Measurements from ENCODE around the gene PPP2R2C. TPM values are rescaled to one million over a fixed set of nuclear protein-coding genes. Genes with fewer than 3 reads are reported as not detected.

Gene PPP2R2C
- polyA plus RNA-seq, 1 experiment = 0.06 TPM

GRCh38 chr4:6467600-6467999 lies 4.8 kb downstream of the PPP2R2C start:
- no peaks in the 10 kb centered on the region for H3K36me3 ChIP-seq (ENCODE audit: control insufficient read depth, insufficient read depth, low read length)
- no peak for DNase-seq (ENCODE audit: low read depth)
- no peak overlapping the region for H3K4me3 ChIP-seq (ENCODE audit: low read depth, low read length)
- POLR2A ChIA-PET = no interaction called here
- CTCF ChIA-PET = no interaction called here
- H3K27me3 ChIP-seq (ENCODE audit: control insufficient read depth, insufficient read depth, low read length) = peaks cover 8% of the 10 kb centered on the region; the same call in 1 of the 2 replicates
- TF ChIP-seq CTCF (IDR thresholded peaks at IDR 0.05; ENCODE audit: insufficient read depth, low read depth, low read length) = no peak

- ChIA-PET POLR2A (no interaction called here), CTCF (no interaction called here)
- no peak for TF ChIP-seq CTCF (IDR thresholded peaks at IDR 0.05; ENCODE audit: insufficient read depth, low read depth, low read length)
- Histone ChIP-seq H3K27me3 (ENCODE audit: control insufficient read depth, insufficient read depth, low read length) (peaks cover 6% of the 10 kb centered on the region; the same call in 1 of the 2 replicates), H3K4me3 (ENCODE audit: low read depth, low read length) (no peak overlapping the region), H3K36me3 (ENCODE audit: control insufficient read depth, insufficient read depth, low read length) (no peaks in the 10 kb centered on the region)
- no peak for DNase-seq (ENCODE audit: low read depth)
Observed at GRCh38 chr4:6466756-6467381, 5.5 kb downstream of the PPP2R2C start.

GRCh38 chr4:6465955-6466354 lies 6.5 kb downstream of the PPP2R2C start:
- POLR2A ChIA-PET = no interaction called here
- DNase-seq (ENCODE audit: low read depth) = no peak
- no peaks in the 10 kb centered on the region for H3K36me3 ChIP-seq (ENCODE audit: control insufficient read depth, insufficient read depth, low read length)

GRCh38 chr4:6464842-6465588 lies 7.4 kb downstream of the PPP2R2C start:
- CTCF ChIA-PET = no interaction called here
- peaks cover 4% of the 10 kb centered on the region; the same call in 1 of the 2 replicates for H3K27me3 ChIP-seq (ENCODE audit: control insufficient read depth, insufficient read depth, low read length)

More at GRCh38 chr4:6465955-6466354, 6.5 kb downstream of the PPP2R2C start:
- CTCF ChIA-PET = interaction anchor here (1.1 kb wide), 1 partner anchor 215 kb away, joined by 3 read pairs; no protein-coding TSS in a partner anchor
- Histone ChIP-seq H3K4me3 (ENCODE audit: low read depth, low read length) (no peak overlapping the region), H3K27me3 (ENCODE audit: control insufficient read depth, insufficient read depth, low read length) (peaks cover 4% of the 10 kb centered on the region; the same call in 1 of the 2 replicates)
- no peak for TF ChIP-seq CTCF (IDR thresholded peaks at IDR 0.05; ENCODE audit: insufficient read depth, low read depth, low read length)

More at GRCh38 chr4:6464842-6465588, 7.4 kb downstream of the PPP2R2C start:
- no peak for TF ChIP-seq CTCF (IDR thresholded peaks at IDR 0.05; ENCODE audit: insufficient read depth, low read depth, low read length)
- Histone ChIP-seq H3K36me3 (ENCODE audit: control insufficient read depth, insufficient read depth, low read length) (no peaks in the 10 kb centered on the region), H3K4me3 (ENCODE audit: low read depth, low read length) (no peak overlapping the region)
- DNase-seq (ENCODE audit: low read depth) = no peak
- POLR2A ChIA-PET = no interaction called here
